Fibroblast of skin of back (primary cell): ENCODE data around the gene ZNF577.

Experiments used
- DNase-seq: peaks from one replicate; pipeline ENCODE4 v3.0.0-alpha.2; 2013

The ZNF577 gene

DNA sequence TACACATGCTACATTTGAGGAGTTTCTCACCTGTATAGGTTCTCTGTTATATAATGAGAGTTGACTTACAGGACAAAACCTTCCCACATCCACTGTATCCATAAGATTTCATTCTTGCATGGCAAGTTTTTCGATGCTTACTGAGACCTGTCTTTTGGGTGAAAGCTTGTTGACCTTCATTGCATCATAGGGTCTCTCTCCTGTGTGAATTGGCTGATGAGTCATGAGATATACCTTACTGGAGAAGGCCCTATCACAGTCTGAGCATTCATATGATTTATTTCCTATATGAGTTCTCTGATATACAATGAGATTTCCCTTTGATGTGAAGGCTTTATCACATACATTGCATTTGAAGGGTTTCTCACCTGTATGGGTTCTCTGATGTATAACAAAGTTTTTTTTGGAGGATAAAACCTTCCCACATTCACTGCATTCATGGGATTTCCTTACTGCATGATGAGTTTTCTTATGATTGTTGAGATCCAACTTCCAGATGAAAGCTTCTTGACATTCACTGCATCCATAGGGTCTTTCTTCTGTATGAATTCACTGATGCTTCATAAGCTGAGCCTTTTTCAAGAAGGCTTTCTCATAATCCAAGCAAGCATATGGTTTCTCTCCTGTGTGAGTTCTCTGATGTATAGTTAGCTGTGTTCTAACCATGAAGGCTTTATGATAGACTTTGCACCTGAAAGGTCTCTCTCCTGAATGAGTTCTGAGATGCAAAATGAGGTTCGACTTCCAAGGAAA lies 25.7 kb downstream of the ZNF577 start:
- DNase-seq, result no peak

DNA sequence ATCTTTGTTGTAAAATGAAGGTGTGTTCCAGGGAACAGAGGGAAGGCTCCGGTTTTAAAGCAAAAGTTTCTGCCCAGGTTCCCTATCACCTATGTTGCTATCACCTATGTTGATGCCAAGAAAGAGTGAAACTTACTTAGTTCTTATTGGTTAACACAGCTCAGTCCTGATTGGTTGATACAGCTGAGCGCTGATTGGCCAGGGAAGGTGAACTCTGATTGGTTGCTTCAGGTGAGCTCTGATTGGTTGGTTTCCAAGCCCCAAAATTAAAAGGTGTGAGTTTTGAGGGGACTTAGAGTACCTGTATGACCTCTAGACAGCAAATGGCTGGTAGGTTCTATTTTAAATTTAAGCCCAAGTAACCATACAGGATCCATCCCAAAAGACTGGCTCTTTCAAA lies 50.6 kb downstream of the ZNF577 start:
- DNase-seq, result no peak

DNA sequence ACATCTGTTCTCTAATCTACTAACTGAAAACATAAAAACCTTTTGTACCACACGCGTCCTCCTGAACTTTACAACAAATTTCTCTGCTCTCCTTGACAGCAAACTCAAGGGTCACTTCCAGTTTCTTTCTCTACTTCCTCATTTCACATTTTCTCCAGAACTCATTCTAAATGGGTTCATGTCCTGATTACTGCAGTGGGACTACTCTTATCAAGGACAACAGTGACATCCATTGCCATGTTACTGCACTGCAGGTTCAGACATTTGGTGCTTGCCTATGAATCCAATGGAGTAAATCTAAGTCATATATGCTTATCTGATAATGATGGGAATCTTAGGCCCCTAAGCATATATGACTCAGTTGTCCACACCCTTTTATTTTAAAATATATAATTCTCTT lies 57.5 kb downstream of the ZNF577 start:
- no peak for DNase-seq

DNA sequence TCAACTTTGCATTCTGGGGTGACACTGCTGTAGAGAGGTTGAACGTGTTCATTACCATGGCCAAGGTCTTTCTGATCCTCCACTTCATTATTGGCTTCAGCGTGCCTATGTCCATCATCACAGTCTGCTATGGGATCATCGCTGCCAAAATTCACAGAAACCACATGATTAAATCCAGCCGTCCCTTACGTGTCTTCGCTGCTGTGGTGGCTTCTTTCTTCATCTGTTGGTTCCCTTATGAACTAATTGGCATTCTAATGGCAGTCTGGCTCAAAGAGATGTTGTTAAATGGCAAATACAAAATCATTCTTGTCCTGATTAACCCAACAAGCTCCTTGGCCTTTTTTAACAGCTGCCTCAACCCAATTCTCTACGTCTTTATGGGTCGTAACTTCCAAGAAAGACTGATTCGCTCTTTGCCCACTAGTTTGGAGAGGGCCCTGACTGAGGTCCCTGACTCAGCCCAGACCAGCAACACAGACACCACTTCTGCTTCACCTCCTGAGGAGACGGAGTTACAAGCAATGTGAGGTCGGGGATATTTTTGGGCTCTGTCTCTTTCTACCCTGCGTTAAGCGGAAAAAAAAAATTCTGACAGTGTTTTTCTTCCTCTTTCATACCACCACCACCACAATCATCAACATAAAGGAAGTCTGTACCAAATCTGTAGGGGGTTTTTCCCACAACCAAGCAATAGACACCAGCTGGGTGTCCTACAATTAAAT lies 63.3 kb downstream of the ZNF577 start:
- DNase-seq, result no peak

DNA sequence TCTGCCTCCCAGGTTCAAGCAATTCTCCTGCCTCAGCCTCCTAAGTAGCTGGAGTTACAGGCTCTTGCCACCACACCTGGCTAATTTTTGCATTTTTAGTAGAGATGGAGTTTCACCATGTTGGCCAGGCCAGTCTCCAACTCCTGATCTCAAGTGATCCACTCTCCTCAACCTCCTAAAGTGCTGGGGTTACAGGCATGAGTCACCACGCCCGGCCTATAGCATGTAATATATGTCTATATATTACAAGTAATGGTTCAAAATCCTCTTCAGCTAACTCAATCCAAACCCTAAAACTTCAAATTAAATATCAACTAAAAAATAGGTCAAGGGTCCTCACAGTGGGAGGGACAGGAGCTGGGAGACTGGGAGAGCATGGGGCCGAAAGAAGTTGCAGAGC lies 64.8 kb downstream of the ZNF577 start:
- no peak for DNase-seq

DNA sequence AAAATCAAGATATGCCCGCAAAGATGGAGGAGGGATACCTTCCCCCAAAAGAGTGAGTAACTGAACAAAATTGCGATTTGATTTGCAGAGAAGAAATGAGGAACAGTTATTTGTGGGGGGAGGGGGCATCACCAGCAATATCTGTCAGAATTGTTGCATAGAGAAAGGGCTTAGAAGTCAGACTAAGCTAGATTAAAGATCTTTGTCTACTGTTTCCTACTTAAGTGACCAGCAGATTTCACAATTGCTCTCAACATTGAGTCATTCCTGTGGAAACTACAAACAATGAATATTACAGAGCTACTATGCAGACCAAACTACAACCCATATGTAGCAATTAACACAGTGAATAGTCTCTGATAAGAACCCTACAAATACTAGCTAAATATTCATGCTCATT lies 65.4 kb downstream of the ZNF577 start:
- no peak for DNase-seq

DNA sequence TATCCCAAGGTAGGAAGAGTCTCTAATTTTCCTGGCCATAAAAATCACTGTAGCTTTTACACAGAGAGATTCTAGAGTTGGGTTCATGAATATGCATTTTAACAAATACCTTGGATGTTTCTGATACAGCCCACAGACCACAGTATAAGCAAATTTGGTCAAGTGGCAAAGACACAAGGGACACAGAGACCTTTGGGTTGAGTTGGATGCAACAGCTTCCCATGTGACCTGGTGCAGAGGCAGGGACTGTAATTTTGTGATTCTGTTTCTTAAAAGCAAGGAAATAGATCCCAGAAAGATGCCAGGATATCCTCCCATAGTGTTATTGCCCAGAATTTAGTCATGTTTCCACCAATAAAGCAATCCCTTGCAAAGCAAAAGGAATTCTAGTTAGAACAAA lies 65.8 kb downstream of the ZNF577 start:
- DNase-seq, result no peak

DNA sequence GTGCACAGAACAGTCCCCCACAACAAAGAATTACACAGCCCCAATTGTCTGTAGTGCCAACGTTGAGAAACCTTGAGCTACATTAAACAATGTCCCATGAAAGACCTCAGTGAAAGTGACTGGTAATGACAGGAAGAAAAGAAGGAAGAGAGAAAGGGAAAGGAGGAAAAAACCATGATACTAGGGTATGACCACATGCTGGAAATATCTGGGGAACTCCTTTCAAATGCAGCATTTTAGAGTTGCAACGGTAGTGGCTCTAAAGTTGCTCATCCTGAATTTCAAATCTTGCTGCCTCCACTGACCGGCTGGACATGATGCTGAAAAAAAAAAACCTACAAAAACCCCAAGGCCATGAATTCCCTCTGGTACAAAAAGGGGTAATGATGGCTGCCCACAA lies 66.3 kb downstream of the ZNF577 start:
- no peak for DNase-seq
